Fibroblast of lung (primary cell): Measurements from ENCODE around the gene PAK4. TPM values are rescaled to one million over a fixed set of nuclear protein-coding genes. Genes with fewer than 3 reads are reported as not detected.

Experiments
- DNase-seq, 2 donors: peaks; one replicate each; pipeline versions ENCODE4 v3.0.0 to v3.0.0-alpha.2; 2010; ENCODE audit warnings: low read depth in 2 of 2
- H2AFZ ChIP-seq: 2 replicates; pipeline ENCODE4 v1.5.1; 2012; ENCODE audit warnings: low read length, control low read depth, inconsistent platforms
- H3K27ac ChIP-seq: 2 replicates; pipeline ENCODE4 v1.5.1; 2011; ENCODE audit warnings: low read length, control low read depth; ENCODE audit not compliant: insufficient read depth
- H3K27me3 ChIP-seq: 2 replicates; pipeline ENCODE4 v1.5.1; 2011; ENCODE audit warnings: mild to moderate bottlenecking, low read length; ENCODE audit not compliant: control insufficient read depth, insufficient read depth
- H3K36me3 ChIP-seq: 2 replicates; pipeline ENCODE4 v1.5.1; 2011; ENCODE audit warnings: low read length; ENCODE audit not compliant: control insufficient read depth, insufficient read depth
- H3K4me1 ChIP-seq: 2 replicates; pipeline ENCODE4 v1.5.1; 2011; ENCODE audit warnings: low read length; ENCODE audit not compliant: control insufficient read depth, insufficient read depth; ENCODE audit errors: extremely low read depth
- H3K4me2 ChIP-seq: 2 replicates; pipeline ENCODE4 v1.5.1; 2011; ENCODE audit warnings: low read length, control low read depth; ENCODE audit not compliant: insufficient read depth; ENCODE audit errors: extremely low read depth
- H3K4me3 ChIP-seq, 4 experiments: fragments of 200-600 bp in 1 of 4; sonication (generic) in 1 of 4; replicated peaks in 1 of 4; 2 replicates each; pipeline ENCODE4 v1.5.1; 2011 to 2016; ENCODE audit warnings: low read length in 4 of 4, low read depth in 3 of 4, mild to moderate bottlenecking in 3 of 4, control low read depth in 2 of 4, inconsistent platforms in 1 of 4, mixed read lengths in 1 of 4; ENCODE audit not compliant: insufficient read depth in 1 of 4; ENCODE audit errors: control extremely low read depth in 1 of 4
- H3K79me2 ChIP-seq: 2 replicates; pipeline ENCODE4 v1.5.1; 2012; ENCODE audit warnings: mild to moderate bottlenecking, low read length, inconsistent platforms; ENCODE audit not compliant: control insufficient read depth, insufficient read depth
- H3K9ac ChIP-seq: 2 replicates; pipeline ENCODE4 v1.5.1; 2011; ENCODE audit warnings: mild to moderate bottlenecking, low read length, control low read depth; ENCODE audit not compliant: insufficient read depth
- H3K9me3 ChIP-seq: 2 replicates; pipeline ENCODE4 v1.5.1; 2012; ENCODE audit warnings: low read depth, low read length; ENCODE audit not compliant: control insufficient read depth, insufficient read depth
- H4K20me1 ChIP-seq: 2 replicates; pipeline ENCODE4 v1.5.1; 2011; ENCODE audit warnings: low read length; ENCODE audit not compliant: control insufficient read depth, insufficient read depth; ENCODE audit errors: extremely low read depth
- EZH2 ChIP-seq: IDR thresholded peaks from 2 replicates; pipeline ENCODE4 v1.5.1; 2012; ENCODE audit warnings: low read length, control low read depth, mild to moderate bottlenecking; ENCODE audit errors: missing control alignments
- polyA plus RNA-seq, 2 donors: library from polyadenylated mRNA; depleted of rRNA in 1 of 2; stranded (reverse) in 1 of 2; unstranded in 1 of 2; fragments of >200 nt; gene quantifications; 2 replicates each; pipeline ENCODE4 v1.2.1, GENCODE V29; 2011 to 2012; ENCODE audit warnings: missing spikeins in 1 of 2
- total RNA-seq: library from RNA; depleted of rRNA; stranded (reverse); fragments of >200 nt; gene quantifications from 2 replicates; pipeline ENCODE4 v1.2.1, GENCODE V29; 2014
- TF ChIP-seq, protein P1 (sequence below), 2 donors: IDR thresholded peaks in 1 of 2; conservative IDR thresholded peaks in 1 of 2; 1 replicate in 1 of 2; 2 replicates in 1 of 2; pipeline ENCODE4 v1.5.1; 2011 to 2012; ENCODE audit warnings: low read length in 2 of 2, control low read depth in 1 of 2, inconsistent platforms in 1 of 2, low read depth in 1 of 2, mild to moderate bottlenecking in 1 of 2

The PAK4 gene
- total and polyA plus RNA-seq, 2 donors (not counting 1 experiment from before 2014, with no cell fraction given), result 4.6 to 8.4 TPM

DNA sequence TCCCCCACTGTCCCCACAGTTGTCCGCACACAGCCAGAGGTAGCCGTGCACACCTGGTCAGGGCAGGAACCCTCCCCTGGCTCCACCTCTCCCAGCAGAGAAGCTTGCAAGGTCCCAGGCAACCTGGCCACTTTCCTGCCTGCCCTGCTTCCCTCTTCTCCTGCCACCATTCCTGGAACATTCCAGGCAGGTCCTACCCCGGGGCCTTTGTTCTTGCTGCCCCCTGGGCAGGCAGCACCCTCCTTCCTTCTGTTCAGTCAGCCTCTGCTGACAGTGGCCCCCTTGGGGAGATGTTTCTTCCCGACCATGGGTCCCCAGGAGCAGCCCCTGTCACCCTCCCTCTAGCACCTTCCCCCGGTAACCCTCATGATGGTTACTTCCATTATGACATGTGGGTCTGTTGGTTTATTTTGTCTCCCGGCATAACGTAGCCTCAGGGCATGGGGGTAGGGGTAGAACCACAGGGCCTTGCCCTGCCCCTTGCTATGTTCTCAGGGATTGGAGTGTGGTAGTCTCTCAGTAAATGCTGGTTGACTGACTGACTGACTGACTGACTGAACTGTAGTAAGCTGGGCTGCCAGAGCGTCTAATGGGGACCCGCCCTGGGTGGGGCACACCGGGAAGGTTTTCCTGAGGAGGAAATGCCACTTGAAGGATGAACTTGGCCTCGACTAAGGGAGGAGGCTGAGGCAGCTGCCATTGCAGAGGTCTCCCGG lies 10.8 kb downstream of the PAK4 start:
- H3K9ac ChIP-seq, result no peak overlapping the region
- no peak overlapping the region for H3K4me2 ChIP-seq
- H3K9me3 ChIP-seq, result no peaks in the 10 kb centered on the region
- H2AFZ ChIP-seq, result no peak overlapping the region
- no peaks in the 10 kb centered on the region for H3K4me1 ChIP-seq
- no peak for DNase-seq
- no peaks in the 10 kb centered on the region for H4K20me1 ChIP-seq
- TF ChIP-seq, protein P1, sequence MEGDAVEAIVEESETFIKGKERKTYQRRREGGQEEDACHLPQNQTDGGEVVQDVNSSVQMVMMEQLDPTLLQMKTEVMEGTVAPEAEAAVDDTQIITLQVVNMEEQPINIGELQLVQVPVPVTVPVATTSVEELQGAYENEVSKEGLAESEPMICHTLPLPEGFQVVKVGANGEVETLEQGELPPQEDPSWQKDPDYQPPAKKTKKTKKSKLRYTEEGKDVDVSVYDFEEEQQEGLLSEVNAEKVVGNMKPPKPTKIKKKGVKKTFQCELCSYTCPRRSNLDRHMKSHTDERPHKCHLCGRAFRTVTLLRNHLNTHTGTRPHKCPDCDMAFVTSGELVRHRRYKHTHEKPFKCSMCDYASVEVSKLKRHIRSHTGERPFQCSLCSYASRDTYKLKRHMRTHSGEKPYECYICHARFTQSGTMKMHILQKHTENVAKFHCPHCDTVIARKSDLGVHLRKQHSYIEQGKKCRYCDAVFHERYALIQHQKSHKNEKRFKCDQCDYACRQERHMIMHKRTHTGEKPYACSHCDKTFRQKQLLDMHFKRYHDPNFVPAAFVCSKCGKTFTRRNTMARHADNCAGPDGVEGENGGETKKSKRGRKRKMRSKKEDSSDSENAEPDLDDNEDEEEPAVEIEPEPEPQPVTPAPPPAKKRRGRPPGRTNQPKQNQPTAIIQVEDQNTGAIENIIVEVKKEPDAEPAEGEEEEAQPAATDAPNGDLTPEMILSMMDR (conservative IDR thresholded peaks at IDR 0.05 in 1 of 2, IDR thresholded peaks at IDR 0.05 in 1 of 2; ENCODE audit: low read depth in 1 of 2, low read length in 2 of 2), result no peak
- TF ChIP-seq EZH2, result no peak
- H3K4me3 ChIP-seq, result no peak overlapping the region
- H3K27me3 ChIP-seq, result no peaks in the 10 kb centered on the region
- H3K79me2 ChIP-seq, result peaks cover 73% of the 10 kb centered on the region
- no peak overlapping the region for H3K27ac ChIP-seq
- H3K36me3 ChIP-seq, result no peaks in the 10 kb centered on the region

GRCh38 chr19:39137131-39137530 lies 11.5 kb downstream of the PAK4 start:
- H3K27me3 ChIP-seq, result no peaks in the 10 kb centered on the region
- H2AFZ ChIP-seq, result no peak overlapping the region
- no peaks in the 10 kb centered on the region for H3K9me3 ChIP-seq
- H3K4me2 ChIP-seq, result no peak overlapping the region
- no peak overlapping the region for H3K9ac ChIP-seq
- H3K27ac ChIP-seq, result no peak overlapping the region
- peaks cover 66% of the 10 kb centered on the region for H3K79me2 ChIP-seq
- no peak for DNase-seq
- no peaks in the 10 kb centered on the region for H4K20me1 ChIP-seq
- H3K36me3 ChIP-seq, result no peaks in the 10 kb centered on the region
- TF ChIP-seq, protein P1 (conservative IDR thresholded peaks at IDR 0.05 in 1 of 2, IDR thresholded peaks at IDR 0.05 in 1 of 2; ENCODE audit: low read depth in 1 of 2, low read length in 2 of 2), result no peak
- no peak for TF ChIP-seq EZH2
- no peak overlapping the region for H3K4me3 ChIP-seq
- no peaks in the 10 kb centered on the region for H3K4me1 ChIP-seq

DNA sequence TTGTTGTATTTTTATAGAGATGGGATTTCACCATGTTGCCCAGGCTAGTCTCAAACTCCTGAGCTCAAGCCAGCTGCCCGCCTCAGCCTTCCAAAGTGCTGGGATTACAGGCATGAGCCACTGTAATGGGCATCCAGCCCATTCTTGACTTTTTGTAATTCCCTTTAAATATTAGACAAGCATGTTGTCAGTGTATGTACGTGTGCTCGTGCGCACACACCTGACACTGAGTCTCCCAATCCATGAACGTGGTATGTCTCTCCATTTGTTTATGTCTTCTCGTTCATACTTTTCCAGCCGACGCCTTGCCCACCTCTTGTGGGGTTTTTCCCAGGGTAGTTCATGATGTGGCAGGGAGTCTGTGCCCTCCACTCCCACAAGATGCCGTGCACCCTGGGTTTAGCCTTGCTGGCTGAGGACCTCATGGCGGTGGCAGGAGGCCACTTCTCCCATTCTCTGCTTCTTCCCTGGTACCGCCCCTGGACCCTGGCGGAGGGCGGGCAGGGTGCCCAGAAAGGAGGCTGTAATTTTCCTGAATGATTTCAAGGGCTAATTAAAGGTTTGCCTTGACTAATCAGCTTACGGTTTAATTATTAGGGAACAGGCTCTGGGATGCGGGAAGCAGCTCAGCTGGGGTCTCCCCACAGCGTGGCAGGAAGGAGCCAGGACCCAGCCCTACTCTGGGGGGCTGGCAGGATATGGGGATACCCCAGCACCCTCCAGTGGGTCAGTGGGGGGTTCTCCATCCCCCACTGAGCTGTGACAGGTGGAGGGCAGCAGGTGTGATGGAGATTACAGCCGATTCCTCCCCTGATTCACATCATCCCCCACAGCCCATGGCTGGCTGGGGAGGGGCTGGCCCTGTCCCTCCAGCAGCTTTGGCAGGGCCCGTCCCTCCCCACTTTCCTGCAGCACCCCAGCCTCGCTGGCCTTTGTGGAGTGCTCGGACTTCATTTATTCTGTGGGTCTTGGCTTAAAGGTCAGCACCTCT lies 12.9 kb downstream of the PAK4 start:
- peaks cover 59% of the 10 kb centered on the region for H3K79me2 ChIP-seq
- no peak overlapping the region for H3K4me3 ChIP-seq
- H2AFZ ChIP-seq, result no peak overlapping the region
- H3K4me1 ChIP-seq, result no peaks in the 10 kb centered on the region
- H3K9me3 ChIP-seq, result no peaks in the 10 kb centered on the region
- H4K20me1 ChIP-seq, result no peaks in the 10 kb centered on the region
- no peak for DNase-seq
- H3K27ac ChIP-seq, result no peak overlapping the region
- TF ChIP-seq, protein P1 (conservative IDR thresholded peaks at IDR 0.05 in 1 of 2, IDR thresholded peaks at IDR 0.05 in 1 of 2; ENCODE audit: low read depth in 1 of 2, low read length in 2 of 2), result no peak
- no peak for TF ChIP-seq EZH2
- H3K4me2 ChIP-seq, result no peak overlapping the region
- H3K9ac ChIP-seq, result no peak overlapping the region
- no peaks in the 10 kb centered on the region for H3K36me3 ChIP-seq
- H3K27me3 ChIP-seq, result no peaks in the 10 kb centered on the region
